ENCODE measurements around the gene CA10. TPM values are rescaled to one million over a fixed set of nuclear protein-coding genes. Genes with fewer than 3 reads are reported as not detected.

CA10 gene
- total RNA-seq, 2 donors from 2014 or later: not detected

- DNase-seq (ENCODE audit: low spot score in 2 of 2) (no peak), ATAC-seq (no peak)
- Mint-ChIP-seq H3K36me3 (no peaks in the 10 kb centered on the region), H3K9me3 (no peaks in the 10 kb centered on the region), H3K27ac (no peak overlapping the region)
These were observed 559.7 kb downstream of the CA10 start for GRCh38 chr17:51598824-51599223.

- no peak for ATAC-seq
- H3K27ac Mint-ChIP-seq: no peak overlapping the region
- no peaks in the 10 kb centered on the region for H3K9me3 Mint-ChIP-seq
- H3K36me3 Mint-ChIP-seq: no peaks in the 10 kb centered on the region
- DNase-seq (ENCODE audit: low spot score in 2 of 2): no peak
These were observed 561.2 kb downstream of the CA10 start for GRCh38 chr17:51597345-51597744.

- Mint-ChIP-seq H3K27ac (no peak overlapping the region), H3K9me3 (no peaks in the 10 kb centered on the region), H3K36me3 (no peaks in the 10 kb centered on the region)
- ATAC-seq: no peak
- DNase-seq (ENCODE audit: low spot score in 2 of 2): no peak
These were observed 562.6 kb downstream of the CA10 start for GRCh38 chr17:51595826-51596398.

- ATAC-seq (no peak), DNase-seq (ENCODE audit: low spot score in 2 of 2) (no peak)
- peaks cover 4 to 5% of the 10 kb centered on the region in 2 donors for H3K36me3 Mint-ChIP-seq
- H3K27ac Mint-ChIP-seq: no peak overlapping the region
- H3K9me3 Mint-ChIP-seq: peaks cover 6 to 9% of the 10 kb centered on the region in 2 donors
These were observed 568.4 kb downstream of the CA10 start for GRCh38 chr17:51590071-51590656.

GRCh38 chr17:51588063-51588462 lies 570.5 kb downstream of the CA10 start:
- no peak overlapping the region for H3K27ac Mint-ChIP-seq
- DNase-seq (ENCODE audit: low spot score in 2 of 2) (no peak), ATAC-seq (no peak)
- H3K9me3 Mint-ChIP-seq: peaks cover 6 to 9% of the 10 kb centered on the region in 2 donors
- peaks cover 4 to 5% of the 10 kb centered on the region in 2 donors for H3K36me3 Mint-ChIP-seq

- no peak for ATAC-seq
- peaks cover 4 to 5% of the 10 kb centered on the region in 2 donors for H3K36me3 Mint-ChIP-seq
- no peak for DNase-seq (ENCODE audit: low spot score in 2 of 2)
- peaks cover 6 to 9% of the 10 kb centered on the region in 2 donors for H3K9me3 Mint-ChIP-seq
- H3K27ac Mint-ChIP-seq: no peak overlapping the region
These were observed 571.0 kb downstream of the CA10 start for GRCh38 chr17:51587516-51587915.

GRCh38 chr17:51585514-51586104 lies 572.9 kb downstream of the CA10 start:
- H3K36me3 Mint-ChIP-seq: peaks cover 4 to 5% of the 10 kb centered on the region in 2 donors
- peaks cover 6 to 9% of the 10 kb centered on the region in 2 donors for H3K9me3 Mint-ChIP-seq
- DNase-seq (ENCODE audit: low spot score in 2 of 2): no peak

GRCh38 chr17:51580869-51581268 lies 577.6 kb downstream of the CA10 start:
- no peak for DNase-seq (ENCODE audit: low spot score in 2 of 2)
- H3K36me3 Mint-ChIP-seq: peaks cover 0 to 10% of the 10 kb centered on the region in 2 donors
- no peak overlapping the region for H3K27ac Mint-ChIP-seq
- H3K9me3 Mint-ChIP-seq: peaks cover 9 to 11% of the 10 kb centered on the region in 2 donors
- ATAC-seq: no peak

More at GRCh38 chr17:51585514-51586104, 572.9 kb downstream of the CA10 start:
- no peak overlapping the region for H3K27ac Mint-ChIP-seq
- ATAC-seq: no peak
